Vagina (tissue), 2 donors: Measurements from ENCODE around the gene SMAD6.

Source experiments
- POLR2A ChIP-seq, 2 donors: fragments of 450-650 bp; IDR thresholded peaks; one replicate each; pipeline ENCODE4 v1.6.1; 2017; ENCODE audit warnings: antibody characterized with exemption in 2 of 2, mild to moderate bottlenecking in 2 of 2, moderate library complexity in 2 of 2
- POLR2AphosphoS5 ChIP-seq, 2 donors: sonication (generic); formaldehyde crosslinking; IDR thresholded peaks; one replicate each; pipeline ENCODE4 v1.9.0; 2017; ENCODE audit warnings: antibody characterized with exemption in 2 of 2, mild to moderate bottlenecking in 2 of 2, low read depth in 1 of 2; ENCODE audit not compliant: insufficient read depth in 1 of 2
- TF ChIP-seq, protein P1 (sequence below), 3 experiments: fragments of 450-650 bp in 2 of 3; fragments of 200-600 bp in 1 of 3; sonication (generic) in 1 of 3; IDR thresholded peaks; one replicate each; pipeline ENCODE4 v1.5.1; 2017 to 2019; ENCODE audit warnings: antibody characterized with exemption in 3 of 3, mild to moderate bottlenecking in 2 of 3, moderate library complexity in 2 of 3

DNA sequence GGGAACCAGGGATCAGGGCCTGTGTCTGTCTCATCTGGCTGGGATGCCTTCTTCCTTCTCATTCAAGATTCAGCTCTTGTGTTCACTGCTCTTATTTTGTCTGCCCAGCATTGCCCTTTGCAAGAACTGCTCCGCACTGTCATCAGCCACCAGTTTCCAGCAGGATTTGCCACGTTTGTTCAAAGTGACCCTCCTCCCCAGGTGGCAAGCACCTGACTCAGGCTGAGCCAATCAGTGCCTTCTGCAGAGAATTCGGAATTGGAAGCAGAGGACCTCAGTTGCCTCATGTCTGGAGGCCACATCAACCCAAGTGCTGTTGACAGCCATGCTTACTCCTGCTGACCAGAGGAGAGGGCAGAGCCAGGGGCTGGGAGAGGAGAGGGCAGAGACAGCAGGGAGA, 124.5 kb downstream of the SMAD6 start:
- TF ChIP-seq POLR2A (IDR thresholded peaks at IDR 0.05) (no peak), POLR2AphosphoS5 (IDR thresholded peaks at IDR 0.05; ENCODE audit: insufficient read depth in 1 of 2, low read depth in 1 of 2) (no peak)
- TF ChIP-seq, protein P1, sequence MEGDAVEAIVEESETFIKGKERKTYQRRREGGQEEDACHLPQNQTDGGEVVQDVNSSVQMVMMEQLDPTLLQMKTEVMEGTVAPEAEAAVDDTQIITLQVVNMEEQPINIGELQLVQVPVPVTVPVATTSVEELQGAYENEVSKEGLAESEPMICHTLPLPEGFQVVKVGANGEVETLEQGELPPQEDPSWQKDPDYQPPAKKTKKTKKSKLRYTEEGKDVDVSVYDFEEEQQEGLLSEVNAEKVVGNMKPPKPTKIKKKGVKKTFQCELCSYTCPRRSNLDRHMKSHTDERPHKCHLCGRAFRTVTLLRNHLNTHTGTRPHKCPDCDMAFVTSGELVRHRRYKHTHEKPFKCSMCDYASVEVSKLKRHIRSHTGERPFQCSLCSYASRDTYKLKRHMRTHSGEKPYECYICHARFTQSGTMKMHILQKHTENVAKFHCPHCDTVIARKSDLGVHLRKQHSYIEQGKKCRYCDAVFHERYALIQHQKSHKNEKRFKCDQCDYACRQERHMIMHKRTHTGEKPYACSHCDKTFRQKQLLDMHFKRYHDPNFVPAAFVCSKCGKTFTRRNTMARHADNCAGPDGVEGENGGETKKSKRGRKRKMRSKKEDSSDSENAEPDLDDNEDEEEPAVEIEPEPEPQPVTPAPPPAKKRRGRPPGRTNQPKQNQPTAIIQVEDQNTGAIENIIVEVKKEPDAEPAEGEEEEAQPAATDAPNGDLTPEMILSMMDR (IDR thresholded peaks at IDR 0.05): no peak
